ENCODE results near the gene NPR2. TPM values are rescaled to one million over a fixed set of nuclear protein-coding genes. Genes with fewer than 3 reads are reported as not detected.

The NPR2 gene
- total RNA-seq, 1 experiment from 2014 or later, result 0.25 TPM

- DNase-seq (ENCODE audit: low spot score), result no peak
Observed at GRCh38 chr9:35800530-35800929, 9.1 kb downstream of the NPR2 start.

GRCh38 chr9:35801328-35802128, 10.1 kb downstream of the NPR2 start:
- no peak for DNase-seq (ENCODE audit: low spot score)

GRCh38 chr9:35806101-35806500, 14.7 kb downstream of the NPR2 start:
- no peak for DNase-seq (ENCODE audit: low spot score)

GRCh38 chr9:35808433-35808832, 17.0 kb downstream of the NPR2 start:
- DNase-seq (ENCODE audit: low spot score), result no peak

- no peak for DNase-seq (ENCODE audit: low spot score)
Observed at GRCh38 chr9:35810122-35810521, 18.7 kb downstream of the NPR2 start.

GRCh38 chr9:35811381-35812024, 20.1 kb downstream of the NPR2 start:
- DNase-seq (ENCODE audit: low spot score), result no peak

- DNase-seq (ENCODE audit: low spot score), result peak; percentile 97
Observed at GRCh38 chr9:35812025-35812602, 20.7 kb downstream of the NPR2 start, which contains the start of gene SPAG8. Gene SPAG8 (minus strand): TSS chr9:35812262. CDS start chr9:35812147, 115 bp downstream.

GRCh38 chr9:35813434-35814105, 22.2 kb downstream of the NPR2 start:
- no peak for DNase-seq (ENCODE audit: low spot score)

- DNase-seq (ENCODE audit: low spot score), result peak; percentile 69
Observed at GRCh38 chr9:35814106-35814840, 22.9 kb downstream of the NPR2 start.

- peak; percentile 99 for DNase-seq (ENCODE audit: low spot score)
Observed at GRCh38 chr9:35814841-35815543, 23.6 kb downstream of the NPR2 start, which contains the start of gene HINT2. Gene HINT2 (minus strand): TSS chr9:35815042. CDS start chr9:35814979, 63 bp downstream.

GRCh38 chr9:35816708-35817107, 25.3 kb downstream of the NPR2 start:
- DNase-seq (ENCODE audit: low spot score), result no peak

GRCh38 chr9:35818341-35818740, 26.9 kb downstream of the NPR2 start:
- no peak for DNase-seq (ENCODE audit: low spot score)

GRCh38 chr9:35820076-35820475, 28.7 kb downstream of the NPR2 start:
- no peak for DNase-seq (ENCODE audit: low spot score)

GRCh38 chr9:35822926-35823325, 31.5 kb downstream of the NPR2 start:
- no peak for DNase-seq (ENCODE audit: low spot score)

- DNase-seq (ENCODE audit: low spot score), result peak; percentile 63
Observed at GRCh38 chr9:35826071-35826701, 34.8 kb downstream of the NPR2 start.

GRCh38 chr9:35827486-35827885, 36.1 kb downstream of the NPR2 start:
- no peak for DNase-seq (ENCODE audit: low spot score)

GRCh38 chr9:35828716-35829083, 37.3 kb downstream of the NPR2 start, which contains the start of gene FAM221B:
Gene FAM221B (minus strand): TSS chr9:35828732. CDS start chr9:35826161, 2,571 bp downstream.
- DNase-seq (ENCODE audit: low spot score), result no peak

- DNase-seq (ENCODE audit: low spot score), result peak; percentile 91
Observed at GRCh38 chr9:35829084-35829763, 37.8 kb downstream of the NPR2 start, which contains the start of gene TMEM8B. Gene TMEM8B (plus strand): TSS chr9:35829228. CDS start chr9:35829448, 220 bp downstream.

- no peak for DNase-seq (ENCODE audit: low spot score)
Observed at GRCh38 chr9:35829764-35830096, 38.3 kb downstream of the NPR2 start.

- no peak for DNase-seq (ENCODE audit: low spot score)
Observed at GRCh38 chr9:35831040-35831439, 39.6 kb downstream of the NPR2 start.

All from H4 (cell line).